Lower lobe of right lung (tissue), 2 donors: ENCODE measurements around the gene KLK4. TPM values are rescaled to one million over a fixed set of nuclear protein-coding genes. Genes with fewer than 3 reads are reported as not detected.

Experiments used
- ATAC-seq, 2 donors: fragments of 200-7000 bp; cut with Tn5 transposase; one replicate each; pipeline ENCODE4 v1.9.1; 2020 to 2022; ENCODE audit warnings: mild to moderate bottlenecking in 2 of 2, moderate library complexity in 2 of 2
- DNase-seq: peaks from one replicate; pipeline ENCODE4 v3.0.0-alpha.2; 2020
- H3K27ac ChIP-seq: fragments of 200-600 bp; one replicate; pipeline ENCODE4 v1.8.0; 2022
- H3K27me3 ChIP-seq: fragments of 200-600 bp; one replicate; pipeline ENCODE4 v1.8.0; 2022; ENCODE audit warnings: low read depth
- H3K36me3 ChIP-seq: fragments of 200-600 bp; one replicate; pipeline ENCODE4 v1.8.0; 2022; ENCODE audit warnings: mild to moderate bottlenecking
- H3K4me1 ChIP-seq: fragments of 200-600 bp; one replicate; pipeline ENCODE4 v1.8.0; 2022
- H3K4me3 ChIP-seq: fragments of 200-600 bp; one replicate; pipeline ENCODE4 v1.8.0; 2022; ENCODE audit warnings: mild to moderate bottlenecking
- H3K9me3 ChIP-seq: fragments of 200-600 bp; one replicate; pipeline ENCODE4 v1.8.0; 2022
- intact Hi-C: fragments of 100-400 bp; cut with DNase I; formaldehyde crosslinking; loops from one replicate; pipeline ENCODE4 v1.11.0; 2022
- total RNA-seq: library from RNA; stranded (reverse); fragmentation: NEBNext Ultra II Directional; extraction: Animal tissue kit (Norgen Biotek cat#: 25700); gene quantifications from one replicate; pipeline ENCODE4 v1.2.1, GENCODE V29; 2021
- TF ChIP-seq, protein P1 (sequence below): fragments of 200-600 bp; IDR thresholded peaks from one replicate; pipeline ENCODE4 v1.8.0; 2022; ENCODE audit warnings: antibody characterized with exemption, mild to moderate bottlenecking
- donor health status: DM: no; HTN: yes; CAD: no; lungs with severe emphysema.

KLK4 gene
- total RNA-seq, 1 donor from 2014 or later, result not detected

DNA sequence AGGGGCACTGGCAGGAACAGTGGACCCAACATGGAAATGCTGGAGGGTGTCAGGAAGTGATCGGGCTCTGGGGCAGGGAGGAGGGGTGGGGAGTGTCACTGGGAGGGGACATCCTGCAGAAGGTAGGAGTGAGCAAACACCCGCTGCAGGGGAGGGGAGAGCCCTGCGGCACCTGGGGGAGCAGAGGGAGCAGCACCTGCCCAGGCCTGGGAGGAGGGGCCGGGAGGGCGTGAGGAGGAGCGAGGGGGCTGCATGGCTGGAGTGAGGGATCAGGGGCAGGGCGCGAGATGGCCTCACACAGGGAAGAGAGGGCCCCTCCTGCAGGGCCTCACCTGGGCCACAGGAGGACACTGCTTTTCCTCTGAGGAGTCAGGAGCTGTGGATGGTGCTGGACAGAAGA, 33.9 kb downstream of the KLK4 start:
- TF ChIP-seq, protein P1, sequence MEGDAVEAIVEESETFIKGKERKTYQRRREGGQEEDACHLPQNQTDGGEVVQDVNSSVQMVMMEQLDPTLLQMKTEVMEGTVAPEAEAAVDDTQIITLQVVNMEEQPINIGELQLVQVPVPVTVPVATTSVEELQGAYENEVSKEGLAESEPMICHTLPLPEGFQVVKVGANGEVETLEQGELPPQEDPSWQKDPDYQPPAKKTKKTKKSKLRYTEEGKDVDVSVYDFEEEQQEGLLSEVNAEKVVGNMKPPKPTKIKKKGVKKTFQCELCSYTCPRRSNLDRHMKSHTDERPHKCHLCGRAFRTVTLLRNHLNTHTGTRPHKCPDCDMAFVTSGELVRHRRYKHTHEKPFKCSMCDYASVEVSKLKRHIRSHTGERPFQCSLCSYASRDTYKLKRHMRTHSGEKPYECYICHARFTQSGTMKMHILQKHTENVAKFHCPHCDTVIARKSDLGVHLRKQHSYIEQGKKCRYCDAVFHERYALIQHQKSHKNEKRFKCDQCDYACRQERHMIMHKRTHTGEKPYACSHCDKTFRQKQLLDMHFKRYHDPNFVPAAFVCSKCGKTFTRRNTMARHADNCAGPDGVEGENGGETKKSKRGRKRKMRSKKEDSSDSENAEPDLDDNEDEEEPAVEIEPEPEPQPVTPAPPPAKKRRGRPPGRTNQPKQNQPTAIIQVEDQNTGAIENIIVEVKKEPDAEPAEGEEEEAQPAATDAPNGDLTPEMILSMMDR, result no peak
- Histone ChIP-seq H3K36me3 (no peaks in the 10 kb centered on the region), H3K27ac (no peak overlapping the region)

DNA sequence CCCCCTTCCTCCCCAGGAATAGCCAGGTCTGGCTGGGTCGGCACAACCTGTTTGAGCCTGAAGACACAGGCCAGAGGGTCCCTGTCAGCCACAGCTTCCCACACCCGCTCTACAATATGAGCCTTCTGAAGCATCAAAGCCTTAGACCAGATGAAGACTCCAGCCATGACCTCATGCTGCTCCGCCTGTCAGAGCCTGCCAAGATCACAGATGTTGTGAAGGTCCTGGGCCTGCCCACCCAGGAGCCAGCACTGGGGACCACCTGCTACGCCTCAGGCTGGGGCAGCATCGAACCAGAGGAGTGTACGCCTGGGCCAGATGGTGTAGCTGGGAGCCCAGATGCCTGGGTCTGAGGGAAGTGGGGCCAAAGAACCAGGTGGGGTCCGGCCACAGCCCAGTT, 34.7 kb downstream of the KLK4 start:
- ATAC-seq, result no peak
- H3K9me3 ChIP-seq, result no peaks in the 10 kb centered on the region
- no peak overlapping the region for H3K27ac ChIP-seq
- TF ChIP-seq, protein P1, result no peak
- H3K27me3 ChIP-seq, result peaks cover 35% of the 10 kb centered on the region
- intact Hi-C loops, result no loop called here
- no peaks in the 10 kb centered on the region for H3K36me3 ChIP-seq
- no peaks in the 10 kb centered on the region for H3K4me1 ChIP-seq
- no peak overlapping the region for H3K4me3 ChIP-seq
- no peak for DNase-seq

More for the DNA sequence above, 33.9 kb downstream of the KLK4 start:
- Histone ChIP-seq H3K4me1 (no peaks in the 10 kb centered on the region), H3K27me3 (peaks cover 35% of the 10 kb centered on the region), H3K4me3 (no peak overlapping the region), H3K9me3 (no peaks in the 10 kb centered on the region)
- intact Hi-C loops, result no loop called here
- ATAC-seq (peak; percentile 7 to 12), DNase-seq (no peak)

DNA sequence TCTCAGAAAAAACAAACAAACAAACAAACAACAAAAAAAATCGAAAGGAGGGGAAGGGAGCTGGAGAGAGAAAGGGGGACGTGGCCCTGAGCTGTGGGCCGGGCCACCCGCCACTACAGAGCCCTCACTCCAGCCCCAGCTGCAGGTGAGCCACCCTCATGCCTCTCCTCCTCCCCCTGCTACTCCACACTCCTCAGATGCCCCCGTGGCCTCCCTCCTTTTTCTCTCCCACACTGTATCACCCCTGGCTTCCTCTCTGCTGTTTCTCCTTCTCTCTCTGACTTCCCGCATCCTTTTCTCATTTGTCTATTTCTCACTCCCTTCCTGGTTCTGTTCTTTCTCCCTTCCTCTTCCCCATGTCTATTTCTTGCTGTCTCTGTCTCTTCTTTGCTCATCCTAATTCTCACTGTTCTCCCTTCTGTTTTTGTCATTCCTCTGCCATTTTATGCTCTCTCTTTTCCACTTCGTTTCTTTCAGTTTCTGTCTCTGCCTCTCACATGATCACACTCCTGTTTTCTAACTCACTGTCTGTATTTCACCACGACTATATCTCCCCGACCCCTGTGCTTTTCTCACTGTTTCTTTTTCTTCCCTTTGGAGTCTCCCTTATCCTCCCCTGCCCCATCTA, 35.3 kb downstream of the KLK4 start:
- ATAC-seq (no peak), DNase-seq (no peak)
- Histone ChIP-seq H3K4me3 (no peak overlapping the region), H3K4me1 (no peaks in the 10 kb centered on the region), H3K9me3 (no peaks in the 10 kb centered on the region), H3K27ac (no peak overlapping the region), H3K27me3 (peaks cover 31% of the 10 kb centered on the region), H3K36me3 (no peaks in the 10 kb centered on the region)
- TF ChIP-seq, protein P1, result no peak
- intact Hi-C loops, result no loop called here

DNA sequence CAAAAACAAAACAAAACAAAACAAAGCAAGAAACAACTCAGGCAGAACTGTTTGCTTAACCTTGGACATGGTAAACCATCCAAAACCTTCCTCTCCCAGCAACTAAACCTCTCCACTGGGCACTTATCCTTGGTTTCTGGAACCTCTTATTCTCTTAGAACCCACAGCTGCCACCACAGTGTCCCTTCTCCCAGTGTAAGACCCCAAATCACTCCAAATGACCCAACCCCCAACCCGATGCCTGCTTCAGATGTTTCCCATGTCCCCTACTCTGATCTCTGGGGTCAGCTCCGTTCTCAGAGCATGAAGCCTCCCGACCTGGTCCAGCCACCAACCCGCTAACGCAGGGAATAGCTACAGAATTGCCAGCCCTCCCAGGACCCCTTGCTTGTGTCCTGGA, 37.0 kb downstream of the KLK4 start:
- DNase-seq, result no peak
- TF ChIP-seq, protein P1, result no peak
- no peak overlapping the region for H3K4me3 ChIP-seq
- H3K9me3 ChIP-seq, result no peaks in the 10 kb centered on the region
- peaks cover 29% of the 10 kb centered on the region for H3K27me3 ChIP-seq
- H3K27ac ChIP-seq, result no peak overlapping the region
- intact Hi-C loops, result no loop called here
- no peaks in the 10 kb centered on the region for H3K36me3 ChIP-seq
- ATAC-seq, result no peak
- no peaks in the 10 kb centered on the region for H3K4me1 ChIP-seq

DNA sequence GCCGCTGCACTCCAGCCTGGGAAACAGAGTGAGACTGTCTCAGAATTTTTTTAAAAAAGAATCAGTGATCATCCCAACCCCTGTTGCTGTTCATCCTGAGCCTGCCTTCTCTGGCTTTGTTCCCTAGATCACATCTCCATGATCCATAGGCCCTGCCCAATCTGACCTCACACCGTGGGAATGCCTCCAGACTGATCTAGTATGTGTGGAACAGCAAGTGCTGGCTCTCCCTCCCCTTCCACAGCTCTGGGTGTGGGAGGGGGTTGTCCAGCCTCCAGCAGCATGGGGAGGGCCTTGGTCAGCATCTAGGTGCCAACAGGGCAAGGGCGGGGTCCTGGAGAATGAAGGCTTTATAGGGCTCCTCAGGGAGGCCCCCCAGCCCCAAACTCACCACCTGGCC, 38.1 kb downstream of the KLK4 start, which contains the start of gene KLK2:
Gene KLK2 (plus strand): TSS at position 384 of the 400 bp plus-strand sequence. CDS start 35 bp downstream, outside the sequence.
- H3K9me3 ChIP-seq, result no peaks in the 10 kb centered on the region
- no peaks in the 10 kb centered on the region for H3K4me1 ChIP-seq
- intact Hi-C loops, result no loop called here
- ATAC-seq (no peak), DNase-seq (no peak)
- H3K27ac ChIP-seq, result no peak within 1 kb of the TSS
- H3K27me3 ChIP-seq, result peaks cover 24% of the 10 kb centered on the region
- no peak within 1 kb of the TSS for H3K4me3 ChIP-seq
- TF ChIP-seq, protein P1, result no peak
- no peaks in the 10 kb centered on the region for H3K36me3 ChIP-seq
